B cell (primary cell): Measurements from ENCODE around the gene BIK. TPM values are rescaled to one million over a fixed set of nuclear protein-coding genes. Genes with fewer than 3 reads are reported as not detected.

Experiments
- ATAC-seq: fragments of 200-7000 bp; cut with Tn5 transposase; one replicate; pipeline ENCODE4 v1.10.0; 2021; ENCODE audit warnings: low read depth, mild to moderate bottlenecking, moderate number of reproducible peaks, moderate library complexity
- CTCF ChIA-PET: fragments of 350-600 bp; sonication (Branson Sonifier 250); formaldehyde crosslinking; loops from one replicate; lab custom pipeline; 2021; ENCODE audit warnings: antibody characterized with exemption, inconsistent platforms; lab: Charles Lee
- POLR2A ChIA-PET: fragments of 350-600 bp; sonication (Branson Sonifier 250); formaldehyde crosslinking; loops from one replicate; lab custom pipeline; 2021; ENCODE audit warnings: antibody characterized with exemption; lab: Charles Lee
- DNase-seq: peaks from one replicate; pipeline ENCODE4 v3.0.0; 2013
- H2AFZ ChIP-seq: 2 replicates; pipeline ENCODE4 v1.6.1; 2012; ENCODE audit warnings: mild to moderate bottlenecking, low read depth, low read length; ENCODE audit not compliant: insufficient read depth, poor library complexity, severe bottlenecking
- H3K27ac ChIP-seq, 2 donors: 1 replicate in 1 of 2; 2 replicates in 1 of 2; pipeline ENCODE4 v1.5.1; 2012 to 2013; ENCODE audit warnings: low read length in 2 of 2, mild to moderate bottlenecking in 2 of 2, moderate library complexity in 1 of 2
- H3K27me3 ChIP-seq, 4 experiments: fragments of 200-600 bp in 1 of 4; sonication (generic) in 1 of 4; replicated peaks in 1 of 4; 1 replicate in 2 of 4; 2 replicates in 2 of 4; pipeline versions ENCODE4 v1.6.1 to v1.7.0; 2013 to 2016; ENCODE audit warnings: low read length in 3 of 4, mild to moderate bottlenecking in 2 of 4, mixed read lengths in 1 of 4, moderate library complexity in 1 of 4; ENCODE audit not compliant: insufficient read depth in 4 of 4, control insufficient read depth in 3 of 4; ENCODE audit errors: control extremely low read depth in 1 of 4
- H3K36me3 ChIP-seq, 2 experiments: replicated peaks in 1 of 2; 1 replicate in 1 of 2; 2 replicates in 1 of 2; pipeline versions ENCODE4 v1.6.1 to v1.7.1; 2013; ENCODE audit warnings: low read length in 1 of 2; ENCODE audit not compliant: insufficient read depth in 2 of 2, control insufficient read depth in 1 of 2; ENCODE audit errors: control extremely low read depth in 1 of 2, extremely low read depth in 1 of 2
- H3K4me1 ChIP-seq, 2 donors: fragments of 200-600 bp in 1 of 2; sonication (generic) in 1 of 2; 1 replicate in 1 of 2; 2 replicates in 1 of 2; pipeline versions ENCODE4 v1.5.1 to v1.6.1; 2013 to 2017; ENCODE audit warnings: low read length in 2 of 2; ENCODE audit not compliant: control insufficient read depth in 2 of 2, insufficient read depth in 2 of 2
- H3K4me2 ChIP-seq: replicated peaks from 2 replicates; pipeline ENCODE3; 2012; ENCODE audit warnings: mild to moderate bottlenecking, low read depth, low read length; ENCODE audit not compliant: poor library complexity, severe bottlenecking
- H3K4me3 ChIP-seq, 5 experiments: fragments of 200-600 bp in 1 of 5; sonication (generic) in 1 of 5; 1 replicate in 3 of 5; 2 replicates in 2 of 5; pipeline versions ENCODE4 v1.5.1 to v1.7.0; 2011 to 2016; ENCODE audit warnings: low read length in 4 of 5, mild to moderate bottlenecking in 4 of 5, low read depth in 2 of 5, control low read depth in 1 of 5, moderate library complexity in 1 of 5; ENCODE audit not compliant: insufficient read depth in 1 of 5; ENCODE audit errors: control extremely low read depth in 1 of 5, extremely low read depth in 1 of 5
- H3K79me2 ChIP-seq: fragments of 200-600 bp; sonication (generic); one replicate; pipeline ENCODE4 v1.6.0; 2016; ENCODE audit warnings: low read length; ENCODE audit not compliant: control insufficient read depth, insufficient read depth
- H3K9ac ChIP-seq: fragments of 200-600 bp; sonication (generic); 2 replicates; pipeline ENCODE4 v1.6.1; 2017; ENCODE audit warnings: mild to moderate bottlenecking, low read length, moderate library complexity
- H3K9me3 ChIP-seq, 3 donors: one replicate each; pipeline versions ENCODE4 v1.6.1 to v1.7.1; 2013; ENCODE audit warnings: low read length in 2 of 3; ENCODE audit not compliant: control insufficient read depth in 2 of 3, insufficient read depth in 1 of 3; ENCODE audit errors: control extremely low read depth in 1 of 3
- H4K20me1 ChIP-seq: 2 replicates; pipeline ENCODE4 v1.6.0; 2012; ENCODE audit warnings: mild to moderate bottlenecking, low read length; ENCODE audit not compliant: insufficient read depth, control insufficient read depth, poor library complexity, severe bottlenecking
- H3K27ac Mint-ChIP-seq: one replicate; pipeline ENCODE4 v1.8.0; 2021; ENCODE audit warnings: mixed read lengths
- H3K27me3 Mint-ChIP-seq: one replicate; pipeline ENCODE4 v1.8.0; 2021; ENCODE audit warnings: mixed read lengths
- H3K4me1 Mint-ChIP-seq: one replicate; pipeline ENCODE4 v1.8.0; 2021; ENCODE audit warnings: mixed read lengths
- H3K4me3 Mint-ChIP-seq: one replicate; pipeline ENCODE4 v1.8.0; 2021; ENCODE audit warnings: mixed read lengths
- H3K9me3 Mint-ChIP-seq: one replicate; pipeline ENCODE4 v1.8.0; 2022; ENCODE audit warnings: mixed read lengths; ENCODE audit not compliant: insufficient read depth
- CTCF ChIP-seq: fragments of 200-600 bp; IDR thresholded peaks from one replicate; pipeline ENCODE4 v1.8.0; 2022; ENCODE audit warnings: antibody characterized with exemption, mild to moderate bottlenecking
- EZH2 ChIP-seq: IDR thresholded peaks from 2 replicates; pipeline ENCODE4 v1.6.1; 2012; ENCODE audit warnings: borderline replicate concordance, low read depth, mild to moderate bottlenecking, moderate library complexity, low read length; ENCODE audit not compliant: insufficient read depth, poor library complexity, severe bottlenecking
- WGBS: methylation state at CpG from one replicate; pipeline ENCODE4 v1.1.5; 2013; ENCODE audit warnings: missing lambda C conversion rate; ENCODE audit not compliant: insufficient coverage; 5-methylcytosine and 5-hydroxymethylcytosine counted together
- intact Hi-C: fragments of 100-400 bp; cut with micrococcal nuclease; formaldehyde crosslinking; loops from one replicate; pipeline ENCODE4 v1.10.0; 2022
- polyA plus RNA-seq: library from polyadenylated mRNA; depleted of rRNA; stranded (reverse); fragments of >200 nt; gene quantifications from 2 replicates; pipeline ENCODE4 v1.2.3, GENCODE V29; 2012
- total RNA-seq, 2 donors: library from RNA; stranded (reverse); fragments of 120-200 nt in 1 of 2; gene quantifications; 1 replicate in 1 of 2; 2 replicates in 1 of 2; pipeline versions ENCODE4 v1.2.3 to v1.2.4, GENCODE V29; 2013 to 2022

Gene BIK
- total and polyA plus RNA-seq, 2 donors (not counting 1 experiment from before 2014, with no cell fraction given), result 1.3 to 2.7 TPM

DNA sequence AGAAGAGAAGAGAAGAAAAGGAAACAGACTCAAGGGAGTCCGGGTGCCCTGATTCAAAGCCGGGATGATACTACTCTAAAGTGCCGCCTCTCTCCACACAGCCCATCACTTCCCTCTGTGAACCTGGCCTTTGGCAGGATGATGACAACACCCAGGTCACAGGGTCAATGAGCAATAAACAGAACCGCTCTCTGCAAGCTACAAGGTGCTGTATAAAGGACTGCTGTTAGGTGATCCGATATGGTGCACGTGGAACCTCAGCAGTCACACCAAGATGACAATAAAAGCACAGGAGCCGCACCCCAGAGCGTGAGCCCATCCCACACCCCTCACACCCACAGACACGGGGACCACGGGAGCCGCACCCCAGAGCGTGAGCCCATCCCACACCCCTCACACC is 32.0 kb upstream of the BIK start:
- no peaks in the 10 kb centered on the region for H3K9me3 Mint-ChIP-seq
- H3K27ac ChIP-seq, result no peak overlapping the region
- DNase-seq, result no peak
- no peaks in the 10 kb centered on the region for H3K4me1 ChIP-seq
- H3K79me2 ChIP-seq, result no peaks in the 10 kb centered on the region
- no peaks in the 10 kb centered on the region for H3K36me3 ChIP-seq
- intact Hi-C loops, result no loop called here
- WGBS, result 80% methylated on average over 1 of the region's 12 CpGs
- POLR2A ChIA-PET, result no interaction called here
- no peaks in the 10 kb centered on the region for H3K4me1 Mint-ChIP-seq
- no peaks in the 10 kb centered on the region for H3K9me3 ChIP-seq
- no peak overlapping the region for H3K4me3 Mint-ChIP-seq
- H3K9ac ChIP-seq, result no peak overlapping the region
- no peak overlapping the region for H3K4me2 ChIP-seq
- no peaks in the 10 kb centered on the region for H4K20me1 ChIP-seq
- H3K27ac Mint-ChIP-seq, result no peak overlapping the region
- H3K27me3 Mint-ChIP-seq, result no peaks in the 10 kb centered on the region
- no peak overlapping the region for H3K4me3 ChIP-seq
- no peak for ATAC-seq
- H3K27me3 ChIP-seq, result no peaks in the 10 kb centered on the region
- no peak for TF ChIP-seq EZH2
- CTCF ChIA-PET, result no interaction called here
- H2AFZ ChIP-seq, result no peak overlapping the region

GRCh38 chr22:43079742-43080141 is 30.8 kb upstream of the BIK start:
- Mint-ChIP-seq H3K27me3 (no peaks in the 10 kb centered on the region), H3K27ac (no peak overlapping the region), H3K9me3 (no peaks in the 10 kb centered on the region), H3K4me3 (no peak overlapping the region), H3K4me1 (no peaks in the 10 kb centered on the region)
- WGBS, result 92% methylated on average over 13 of the region's 14 CpGs
- Histone ChIP-seq H3K4me1 (no peaks in the 10 kb centered on the region), H3K4me3 (no peak overlapping the region), H3K36me3 (no peaks in the 10 kb centered on the region), H2AFZ (no peak overlapping the region), H3K9ac (no peak overlapping the region), H3K27ac (no peak overlapping the region), H3K79me2 (no peaks in the 10 kb centered on the region), H3K9me3 (no peaks in the 10 kb centered on the region), H3K27me3 (no peaks in the 10 kb centered on the region), H4K20me1 (no peaks in the 10 kb centered on the region), H3K4me2 (no peak overlapping the region)
- POLR2A ChIA-PET, result interaction anchor here (0.6 kb wide), 1 partner anchor 35 kb away, joined by 5 read pairs; no protein-coding TSS in a partner anchor
- no peak for DNase-seq
- CTCF ChIA-PET, result no interaction called here
- intact Hi-C loops, result no loop called here
- TF ChIP-seq EZH2, result no peak
- no peak for TF ChIP-seq CTCF
- ATAC-seq, result no peak
